HG02852 (cell line): Measurements from ENCODE around the gene TMEM176B.

Experiments used
- ATAC-seq: cut with Tn5 transposase; IDR thresholded peaks from one replicate; pipeline ENCODE4 v1.9.1; 2021; ENCODE audit warnings: mild to moderate bottlenecking, moderate library complexity; ENCODE audit not compliant: unreplicated experiment

Gene TMEM176B

DNA sequence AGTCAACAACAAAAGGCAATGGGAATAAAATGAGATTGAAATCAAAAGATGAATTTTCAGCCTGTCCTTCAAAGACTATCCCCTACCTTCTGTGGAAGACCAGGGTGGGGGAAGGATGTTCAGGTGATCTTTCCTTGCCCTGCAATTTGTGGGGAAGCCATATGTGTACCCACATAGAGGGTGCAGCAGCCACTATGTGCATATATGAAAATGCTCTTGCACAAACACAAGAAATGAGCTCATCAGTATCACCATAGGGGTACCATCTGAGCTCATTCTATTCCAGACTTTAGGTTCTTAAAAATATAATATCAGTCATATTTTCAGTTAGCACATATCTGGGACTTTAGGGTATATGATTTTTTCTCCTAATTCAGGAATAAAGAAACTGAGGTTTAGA, 45.2 kb downstream of the TMEM176B start:
- ATAC-seq, result no peak

- ATAC-seq, result no peak
Measured at GRCh38 chr7:150753826-150754603, 46.1 kb downstream of the TMEM176B start.

DNA sequence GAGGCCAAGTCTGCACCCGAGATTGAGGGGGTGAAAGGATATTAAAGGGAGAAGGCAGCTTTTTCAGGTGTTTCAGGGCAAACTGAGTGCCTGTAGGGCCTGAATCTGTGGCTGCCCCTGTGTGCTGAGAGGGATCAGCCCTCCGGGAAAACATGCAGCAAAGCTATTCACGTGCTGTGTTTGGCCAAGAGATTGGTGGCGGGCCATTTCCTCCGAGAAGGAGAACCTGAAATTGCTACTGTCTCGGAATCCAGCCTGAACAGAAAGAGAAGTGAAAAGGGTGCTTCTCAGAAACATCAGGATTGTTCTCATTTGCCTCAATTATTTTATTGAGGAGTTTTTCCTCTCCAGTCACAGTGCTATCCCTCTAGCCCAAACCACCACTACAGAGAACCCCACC, 46.9 kb downstream of the TMEM176B start:
- no peak for ATAC-seq

GRCh38 chr7:150751702-150752101, 48.5 kb downstream of the TMEM176B start:
- ATAC-seq, result no peak

DNA sequence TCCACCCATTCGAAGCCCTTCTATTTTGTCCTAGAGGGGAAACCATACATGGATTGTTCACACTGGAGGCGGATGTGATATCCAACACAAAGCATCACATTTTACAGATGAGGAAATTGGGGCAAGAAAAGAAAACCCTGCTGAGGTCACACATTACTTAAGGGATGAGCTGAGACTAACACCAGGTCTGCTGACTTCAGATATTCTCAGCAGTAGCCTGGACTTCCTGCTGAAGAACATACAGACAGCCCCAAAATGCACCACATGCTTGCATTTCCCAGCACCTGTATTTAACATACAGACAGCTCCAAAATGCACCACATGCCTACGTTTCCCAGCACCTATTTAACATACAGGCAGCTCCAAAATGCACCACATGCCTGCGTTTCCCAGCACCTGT, 51.8 kb downstream of the TMEM176B start:
- no peak for ATAC-seq

DNA sequence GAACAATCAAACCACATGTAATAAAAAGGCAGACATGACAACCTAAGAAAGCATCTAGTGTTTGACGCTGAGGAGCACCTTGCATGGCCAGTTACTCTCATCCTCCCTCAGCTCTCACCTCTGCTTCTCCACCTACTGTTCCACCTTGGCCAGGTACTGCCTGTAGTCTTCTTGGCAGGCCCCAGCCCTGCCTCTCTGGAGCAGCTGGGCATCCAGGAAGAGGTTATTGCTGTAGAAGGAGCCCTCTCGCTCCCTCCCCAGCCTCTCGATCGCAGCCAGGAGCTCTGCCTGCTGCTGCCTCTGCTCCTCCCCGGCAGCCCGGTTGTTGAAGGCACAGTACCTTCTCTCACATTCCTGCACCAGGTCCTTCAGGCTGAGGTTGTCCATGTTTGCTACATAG, 53.2 kb downstream of the TMEM176B start:
- ATAC-seq, result no peak

- no peak for ATAC-seq
Measured at GRCh38 chr7:150745876-150746275, 54.3 kb downstream of the TMEM176B start.

DNA sequence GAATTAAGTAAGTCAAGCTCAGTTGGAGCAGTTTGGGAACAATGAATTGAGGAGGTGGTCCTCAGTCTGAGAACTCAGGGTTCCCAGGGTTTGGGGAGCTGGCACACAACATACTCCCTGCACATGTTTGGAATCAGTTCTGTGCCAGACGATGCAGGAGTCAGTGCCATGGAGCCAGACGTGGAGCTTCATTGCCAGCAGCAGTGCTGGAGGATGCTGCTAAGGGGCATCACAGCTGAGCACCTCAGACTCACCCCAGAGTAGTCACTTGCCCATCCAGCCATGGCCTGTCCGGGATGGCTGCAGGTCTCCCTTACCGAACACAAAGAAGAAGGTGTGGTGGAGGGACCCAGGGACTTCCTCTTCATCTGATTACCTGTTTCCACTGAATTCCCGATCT, 55.1 kb downstream of the TMEM176B start:
- ATAC-seq, result no peak

DNA sequence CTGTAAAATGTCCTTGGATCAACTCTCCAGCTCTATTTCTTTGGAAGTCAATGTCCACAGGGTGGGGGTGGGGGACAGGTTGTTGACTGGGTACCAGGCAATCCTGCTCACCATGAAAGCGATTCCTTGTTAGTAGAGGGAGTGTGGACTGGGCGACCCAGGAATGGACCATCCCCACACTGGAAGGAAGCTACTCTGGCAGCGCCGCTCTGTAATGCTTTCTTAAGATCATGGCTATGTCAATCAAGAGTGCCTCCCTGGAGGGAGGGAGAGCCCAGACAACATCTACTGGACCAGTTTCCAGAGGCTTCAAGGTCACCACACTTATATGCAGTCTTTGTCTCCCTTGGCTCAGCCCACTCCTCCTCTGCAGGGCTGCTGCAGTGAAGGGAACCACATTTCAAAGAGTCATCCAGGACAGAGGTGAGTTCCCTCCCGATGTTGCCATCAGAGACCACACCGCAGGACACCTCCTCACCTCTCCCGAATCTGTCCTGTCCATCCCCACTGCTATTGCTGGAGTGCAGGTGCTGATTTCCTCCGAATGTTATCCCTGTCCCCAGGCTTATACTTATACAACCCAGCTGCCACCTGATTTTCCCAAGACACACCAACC, 56.0 kb downstream of the TMEM176B start:
- no peak for ATAC-seq

DNA sequence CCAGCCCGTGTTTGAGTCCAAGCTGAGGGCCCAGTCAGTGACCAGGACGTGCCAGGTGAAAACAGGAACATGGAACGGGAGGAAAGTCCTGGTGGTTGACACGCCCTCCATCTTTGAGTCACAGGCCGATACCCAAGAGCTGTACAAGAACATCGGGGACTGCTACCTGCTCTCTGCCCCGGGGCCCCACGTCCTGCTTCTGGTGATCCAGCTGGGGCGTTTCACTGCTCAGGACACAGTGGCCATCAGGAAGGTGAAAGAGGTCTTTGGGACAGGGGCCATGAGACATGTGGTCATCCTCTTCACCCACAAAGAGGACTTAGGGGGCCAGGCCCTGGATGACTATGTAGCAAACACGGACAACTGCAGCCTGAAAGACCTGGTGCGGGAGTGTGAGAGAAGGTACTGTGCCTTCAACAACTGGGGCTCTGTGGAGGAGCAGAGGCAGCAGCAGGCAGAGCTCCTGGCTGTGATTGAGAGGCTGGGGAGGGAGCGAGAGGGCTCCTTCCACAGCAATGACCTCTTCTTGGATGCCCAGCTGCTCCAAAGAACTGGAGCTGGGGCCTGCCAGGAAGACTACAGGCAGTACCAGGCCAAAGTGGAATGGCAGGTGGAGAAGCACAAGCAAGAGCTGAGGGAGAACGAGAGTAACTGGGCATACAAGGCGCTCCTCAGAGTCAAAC, 57.7 kb downstream of the TMEM176B start:
- ATAC-seq, result no peak
